Mesendoderm (in vitro differentiated cells): Measurements from ENCODE around the gene FHAD1.

Source experiments
- DNase-seq: peaks from one replicate; pipeline ENCODE4 v3.0.0; 2013
- H2AK5ac ChIP-seq: 2 replicates; pipeline ENCODE4 v1.6.1; 2013; ENCODE audit warnings: low read length, inconsistent platforms
- H2BK120ac ChIP-seq: 2 replicates; pipeline ENCODE4 v1.6.1; 2013; ENCODE audit warnings: low read depth, mild to moderate bottlenecking, low read length, moderate library complexity, mixed read lengths
- H2BK15ac ChIP-seq: replicated peaks from 2 replicates; pipeline ENCODE4 v1.6.1; 2013; ENCODE audit warnings: low read depth, mild to moderate bottlenecking, moderate library complexity
- H2BK5ac ChIP-seq: 2 replicates; pipeline ENCODE4 v1.6.1; 2013; ENCODE audit warnings: low read length, inconsistent platforms
- H3K18ac ChIP-seq: 2 replicates; pipeline ENCODE4 v1.6.1; 2013; ENCODE audit warnings: mild to moderate bottlenecking, low read length, mixed read lengths
- H3K23ac ChIP-seq: one replicate; pipeline ENCODE4 v1.6.1; 2013; ENCODE audit warnings: low read length
- H3K27ac ChIP-seq: 2 replicates; pipeline ENCODE4 v1.5.1; 2013; ENCODE audit warnings: low read depth, mild to moderate bottlenecking, inconsistent platforms, low read length, moderate library complexity
- H3K27me3 ChIP-seq: 2 replicates; pipeline ENCODE4 v1.6.1; 2013; ENCODE audit warnings: low read length, control low read depth, mild to moderate bottlenecking, inconsistent platforms; ENCODE audit not compliant: insufficient read depth, poor library complexity
- H3K36me3 ChIP-seq: 2 replicates; pipeline ENCODE4 v1.6.1; 2013; ENCODE audit warnings: low read length, inconsistent platforms; ENCODE audit not compliant: control insufficient read depth, insufficient read depth
- H3K4ac ChIP-seq: one replicate; pipeline ENCODE4 v1.6.1; 2013; ENCODE audit warnings: low read depth, mild to moderate bottlenecking, low read length, moderate library complexity
- H3K4me1 ChIP-seq: 2 replicates; pipeline ENCODE4 v1.6.1; 2013; ENCODE audit warnings: low read depth, low read length, inconsistent platforms; ENCODE audit not compliant: control insufficient read depth
- H3K4me2 ChIP-seq: 2 replicates; pipeline ENCODE4 v1.6.1; 2013; ENCODE audit warnings: low read length
- H3K4me3 ChIP-seq: 2 replicates; pipeline ENCODE4 v1.5.1; 2013; ENCODE audit warnings: mild to moderate bottlenecking, low read length
- H3K56ac ChIP-seq: one replicate; pipeline ENCODE4 v1.6.1; 2013; ENCODE audit warnings: low read length
- H3K79me1 ChIP-seq: 2 replicates; pipeline ENCODE4 v1.6.1; 2013; ENCODE audit warnings: low read length, inconsistent platforms
- H3K79me2 ChIP-seq: 2 replicates; pipeline ENCODE4 v1.6.1; 2013; ENCODE audit warnings: mild to moderate bottlenecking, low read length; ENCODE audit not compliant: control insufficient read depth, insufficient read depth
- H3K9ac ChIP-seq: 2 replicates; pipeline ENCODE4 v1.6.1; 2013; ENCODE audit warnings: low read length, inconsistent platforms
- H4K5ac ChIP-seq: one replicate; pipeline ENCODE4 v1.6.1; 2013; ENCODE audit warnings: low read length
- H4K8ac ChIP-seq: one replicate; pipeline ENCODE4 v1.6.1; 2013; ENCODE audit warnings: low read depth, mild to moderate bottlenecking, control low read depth, low read length, moderate library complexity
- WGBS: extraction: QIAGEN DNeasy Blood & Tissue Kit; methylation state at CpG from one replicate; pipeline ENCODE4 v1.1.7; 2013; ENCODE audit warnings: low lambda C conversion rate, missing lambda C conversion rate; ENCODE audit not compliant: insufficient coverage; ENCODE audit errors: extremely low coverage; 5-methylcytosine and 5-hydroxymethylcytosine counted together

The FHAD1 gene

GRCh38 chr1:15324869-15325335 lies 77.9 kb downstream of the FHAD1 start:
- Histone ChIP-seq H4K8ac (no peak overlapping the region), H3K9ac (no peak overlapping the region), H3K27ac (no peak overlapping the region), H3K4me3 (no peak overlapping the region), H2AK5ac (no peak overlapping the region), H2BK15ac (no peak overlapping the region), H3K18ac (no peak overlapping the region), H2BK120ac (no peak overlapping the region), H2BK5ac (no peak overlapping the region), H3K4me1 (no peaks in the 10 kb centered on the region), H3K79me1 (no peaks in the 10 kb centered on the region), H4K5ac (no peak overlapping the region), H3K56ac (no peak overlapping the region), H3K27me3 (no peaks in the 10 kb centered on the region), H3K4ac (no peak overlapping the region), H3K4me2 (no peak overlapping the region), H3K36me3 (no peaks in the 10 kb centered on the region), H3K79me2 (no peaks in the 10 kb centered on the region), H3K23ac (no peak overlapping the region)
- no CpG with 5 or more reads among the region's 9 CpGs for WGBS
- DNase-seq: no peak

- Histone ChIP-seq H3K56ac (no peak overlapping the region), H3K4ac (no peak overlapping the region), H4K5ac (no peak overlapping the region), H2AK5ac (no peak overlapping the region), H3K79me1 (no peaks in the 10 kb centered on the region), H2BK15ac (no peak overlapping the region), H3K4me3 (no peak overlapping the region), H3K4me2 (no peak overlapping the region), H3K79me2 (no peaks in the 10 kb centered on the region), H3K18ac (no peak overlapping the region), H3K23ac (no peak overlapping the region), H3K4me1 (no peaks in the 10 kb centered on the region), H3K27ac (no peak overlapping the region), H3K36me3 (no peaks in the 10 kb centered on the region), H3K27me3 (no peaks in the 10 kb centered on the region), H4K8ac (no peak overlapping the region), H2BK120ac (no peak overlapping the region), H2BK5ac (no peak overlapping the region), H3K9ac (no peak overlapping the region)
- no CpG with 5 or more reads among the region's 4 CpGs for WGBS
- DNase-seq: no peak
Measured at GRCh38 chr1:15325375-15326085, 78.5 kb downstream of the FHAD1 start.

- no peak overlapping the region for H2BK5ac ChIP-seq
- H3K56ac ChIP-seq: peak overlapping the region; percentile 19
- H4K8ac ChIP-seq: no peak overlapping the region
- H3K4ac ChIP-seq: no peak overlapping the region
- no peak overlapping the region for H3K4me3 ChIP-seq
- no peak overlapping the region for H3K18ac ChIP-seq
- no peak for DNase-seq
- no peaks in the 10 kb centered on the region for H3K27me3 ChIP-seq
- no peak overlapping the region for H2BK120ac ChIP-seq
- no peaks in the 10 kb centered on the region for H3K79me1 ChIP-seq
- no peak overlapping the region for H3K27ac ChIP-seq
- H3K9ac ChIP-seq: no peak overlapping the region
- H3K4me2 ChIP-seq: no peak overlapping the region
- no peaks in the 10 kb centered on the region for H3K36me3 ChIP-seq
- H2AK5ac ChIP-seq: no peak overlapping the region
- no peaks in the 10 kb centered on the region for H3K79me2 ChIP-seq
- H2BK15ac ChIP-seq: no peak overlapping the region
- no peaks in the 10 kb centered on the region for H3K4me1 ChIP-seq
- H4K5ac ChIP-seq: no peak overlapping the region
- H3K23ac ChIP-seq: no peak overlapping the region
- WGBS: no CpG with 5 or more reads among the region's 30 CpGs
Measured at GRCh38 chr1:15326691-15327588, 79.9 kb downstream of the FHAD1 start.

GRCh38 chr1:15328351-15329103 lies 81.5 kb downstream of the FHAD1 start:
- Histone ChIP-seq H2AK5ac (no peak overlapping the region), H3K23ac (no peak overlapping the region), H3K79me1 (no peaks in the 10 kb centered on the region), H4K5ac (no peak overlapping the region), H4K8ac (no peak overlapping the region), H3K4me1 (no peaks in the 10 kb centered on the region), H3K79me2 (no peaks in the 10 kb centered on the region), H3K18ac (no peak overlapping the region), H2BK120ac (no peak overlapping the region), H2BK15ac (no peak overlapping the region), H3K4me2 (no peak overlapping the region), H3K4me3 (no peak overlapping the region), H3K27me3 (no peaks in the 10 kb centered on the region), H3K4ac (no peak overlapping the region), H3K56ac (no peak overlapping the region), H3K27ac (no peak overlapping the region), H3K9ac (no peak overlapping the region), H2BK5ac (no peak overlapping the region), H3K36me3 (no peaks in the 10 kb centered on the region)
- no peak for DNase-seq
- no CpG with 5 or more reads among the region's 18 CpGs for WGBS

- WGBS: no CpG with 5 or more reads among the region's 21 CpGs
- H3K23ac ChIP-seq: no peak overlapping the region
- H3K79me1 ChIP-seq: no peaks in the 10 kb centered on the region
- no peak overlapping the region for H3K4me3 ChIP-seq
- no peak overlapping the region for H3K4me2 ChIP-seq
- H4K5ac ChIP-seq: no peak overlapping the region
- H4K8ac ChIP-seq: no peak overlapping the region
- no peak overlapping the region for H2BK15ac ChIP-seq
- H3K4ac ChIP-seq: no peak overlapping the region
- no peaks in the 10 kb centered on the region for H3K36me3 ChIP-seq
- H3K56ac ChIP-seq: no peak overlapping the region
- no peak for DNase-seq
- H2BK120ac ChIP-seq: no peak overlapping the region
- no peak overlapping the region for H3K9ac ChIP-seq
- no peak overlapping the region for H2AK5ac ChIP-seq
- H3K4me1 ChIP-seq: no peaks in the 10 kb centered on the region
- H3K27me3 ChIP-seq: no peaks in the 10 kb centered on the region
- H3K79me2 ChIP-seq: no peaks in the 10 kb centered on the region
- H3K18ac ChIP-seq: no peak overlapping the region
- H2BK5ac ChIP-seq: no peak overlapping the region
- no peak overlapping the region for H3K27ac ChIP-seq
Measured at GRCh38 chr1:15329104-15329820, 82.2 kb downstream of the FHAD1 start.
